GM19467 (cell line): ENCODE results near the gene PHLDB3.
"Not testable (repeated sequence)": the region's sequence is repeated elsewhere in the genome, so short reads cannot be mapped to it uniquely, and the experiment has no call there.

Experiments used
- ATAC-seq: cut with Tn5 transposase; IDR thresholded peaks from one replicate; pipeline ENCODE4 v1.9.1; 2021; ENCODE audit warnings: mild to moderate bottlenecking, moderate library complexity; ENCODE audit not compliant: unreplicated experiment

The PHLDB3 gene

DNA sequence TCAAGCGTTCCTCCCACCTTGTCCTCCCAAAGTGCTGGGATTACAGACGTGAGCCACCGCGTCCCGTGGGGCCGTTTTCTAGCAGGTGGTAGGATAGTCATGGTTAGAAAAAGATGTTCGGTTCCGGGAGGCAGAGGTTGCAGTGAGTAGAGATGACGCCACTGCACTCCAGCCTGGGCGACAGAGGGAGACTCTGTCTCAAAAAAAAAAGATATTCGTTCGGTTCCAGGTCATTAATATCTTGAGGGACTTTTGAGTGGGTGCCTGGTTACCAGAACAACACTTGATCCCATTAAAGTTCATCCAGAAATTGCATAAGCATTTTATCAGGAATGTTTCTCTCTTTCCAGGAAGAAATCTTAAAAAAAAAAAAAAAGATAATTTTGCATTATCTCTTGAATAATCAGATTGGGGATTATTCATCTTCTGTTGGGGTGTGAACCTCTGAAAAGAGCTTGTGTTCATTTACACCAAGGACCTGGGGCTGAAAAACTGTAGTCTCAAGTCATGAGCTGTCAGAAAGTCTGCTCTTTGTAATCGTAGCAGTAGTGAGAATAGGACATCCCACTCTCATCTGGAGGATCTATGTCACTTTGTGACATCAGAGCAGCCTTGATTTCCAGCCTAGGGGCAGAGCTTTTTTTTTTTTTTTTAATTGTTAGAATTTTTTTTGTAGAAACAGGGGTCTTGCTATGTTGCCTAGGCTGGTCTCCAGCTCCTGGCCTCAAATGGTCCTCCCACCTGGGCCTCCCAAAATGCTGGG, 23.5 kb upstream of the PHLDB3 start:
- ATAC-seq: no peak

DNA sequence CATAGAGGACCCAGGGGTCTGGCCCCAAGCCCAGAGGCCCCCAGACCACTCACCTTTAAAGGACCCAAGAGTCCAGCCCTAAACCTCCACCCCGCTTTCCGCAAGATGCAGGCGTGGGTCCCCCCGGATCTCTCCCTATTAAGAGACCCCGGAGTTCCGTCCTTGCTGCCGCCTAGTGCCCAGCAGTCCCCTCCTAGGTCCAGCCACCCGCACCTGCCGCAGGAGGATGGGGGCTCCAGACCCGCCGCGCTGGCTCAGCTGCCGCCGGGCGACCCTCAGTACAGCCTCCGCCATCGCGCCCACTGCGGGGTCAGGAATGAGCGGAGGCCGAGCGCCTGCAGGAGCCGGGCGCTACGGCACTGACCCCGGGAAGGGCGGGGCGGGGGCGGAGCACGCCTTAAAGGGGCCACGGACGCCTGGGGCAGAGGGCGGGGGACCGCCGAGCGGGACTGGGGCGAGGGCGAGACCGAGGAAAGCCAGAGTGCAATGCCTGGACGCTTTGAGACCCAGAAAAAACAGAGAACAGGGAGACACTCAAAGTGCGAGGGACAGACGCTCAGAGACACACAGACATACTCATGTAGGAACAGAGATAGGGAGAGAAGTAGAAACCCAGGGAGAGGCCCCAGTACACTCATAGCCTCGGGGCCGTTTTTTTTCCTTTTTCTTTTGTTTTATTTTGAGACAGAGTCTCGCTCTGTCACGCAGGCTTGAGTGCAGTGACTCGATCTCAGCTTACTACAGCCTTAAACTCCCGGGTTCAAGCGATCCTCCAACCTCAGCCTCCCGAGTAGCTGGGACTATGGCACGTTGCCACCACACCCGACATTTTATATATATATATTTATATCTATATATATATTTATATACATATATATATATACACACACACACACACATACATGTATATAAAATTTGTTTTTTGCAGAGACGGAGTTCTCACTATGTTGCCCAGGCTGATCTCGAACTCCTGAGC, 22.6 kb upstream of the PHLDB3 start, which contains the start of gene ETHE1:
TSS of gene ETHE1 (minus strand) at position 318 of the 976 bp plus-strand sequence. CDS start at position 294, 24 bp downstream.
- peak; percentile 50 for ATAC-seq

GRCh38 chr19:43525836-43526771, 21.6 kb upstream of the PHLDB3 start:
- ATAC-seq: no peak

DNA sequence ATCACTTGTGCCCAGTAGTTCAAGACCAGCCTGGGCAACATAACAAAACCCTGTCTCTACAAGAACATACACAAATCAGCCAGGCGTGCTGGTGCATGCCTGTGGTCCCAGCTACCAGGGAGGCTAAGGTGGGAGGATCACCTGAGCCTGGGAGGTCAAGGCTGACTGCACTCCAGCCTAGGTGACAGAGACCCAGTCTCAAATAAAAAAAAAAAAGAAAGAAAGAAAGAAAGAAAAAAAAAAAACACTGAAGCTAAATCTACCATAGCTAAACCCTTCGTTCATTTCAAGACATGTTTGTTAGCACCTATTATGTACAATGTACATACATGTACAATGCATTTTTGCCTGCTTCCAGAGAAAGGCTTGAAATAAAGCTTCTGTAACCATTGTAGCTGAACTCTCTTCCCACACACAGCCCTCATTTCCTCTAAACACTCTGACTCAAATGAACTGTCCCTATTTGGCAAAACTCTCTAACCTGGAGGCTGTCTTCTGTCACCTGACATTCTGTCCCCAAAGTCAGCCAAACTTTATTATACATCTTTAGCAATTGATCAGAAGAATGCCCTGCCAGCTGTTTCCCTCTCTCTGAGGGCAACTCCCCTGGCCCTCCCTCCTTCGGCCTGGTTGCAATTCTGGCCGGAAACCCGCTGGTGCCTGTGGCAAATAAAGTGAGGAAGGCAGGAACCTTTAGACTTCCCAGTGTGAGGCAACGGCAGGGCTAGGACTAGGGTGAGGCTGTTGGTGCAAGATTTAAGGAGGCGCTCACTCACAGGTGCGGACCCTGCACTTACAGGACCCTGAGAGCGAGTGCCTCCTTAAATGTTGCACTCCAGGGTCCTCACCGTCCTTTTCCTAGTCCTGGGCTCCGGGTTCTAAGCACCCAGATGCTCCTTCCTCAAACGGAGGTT, 20.6 kb upstream of the PHLDB3 start:
- ATAC-seq: no peak

DNA sequence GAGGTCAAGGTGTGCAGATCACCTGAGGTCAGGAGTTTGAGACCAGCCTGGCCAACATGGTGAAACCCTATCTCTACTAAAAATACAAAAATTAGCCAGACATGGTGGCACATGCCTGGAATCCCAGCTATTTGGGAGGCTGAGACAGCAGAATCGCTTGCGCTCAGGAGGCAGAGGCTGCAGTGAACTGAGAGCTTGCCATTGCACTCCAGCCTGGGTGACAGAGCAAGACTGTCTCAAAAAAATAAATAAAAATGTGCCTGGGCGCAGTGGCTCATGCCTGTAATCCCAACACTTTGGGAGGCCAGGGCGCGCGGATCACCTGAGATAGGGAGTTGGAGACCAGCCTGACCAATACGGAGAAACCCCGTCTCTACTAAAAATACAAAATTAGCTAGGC, 19.1 kb upstream of the PHLDB3 start:
- ATAC-seq: not testable (repeated sequence)

DNA sequence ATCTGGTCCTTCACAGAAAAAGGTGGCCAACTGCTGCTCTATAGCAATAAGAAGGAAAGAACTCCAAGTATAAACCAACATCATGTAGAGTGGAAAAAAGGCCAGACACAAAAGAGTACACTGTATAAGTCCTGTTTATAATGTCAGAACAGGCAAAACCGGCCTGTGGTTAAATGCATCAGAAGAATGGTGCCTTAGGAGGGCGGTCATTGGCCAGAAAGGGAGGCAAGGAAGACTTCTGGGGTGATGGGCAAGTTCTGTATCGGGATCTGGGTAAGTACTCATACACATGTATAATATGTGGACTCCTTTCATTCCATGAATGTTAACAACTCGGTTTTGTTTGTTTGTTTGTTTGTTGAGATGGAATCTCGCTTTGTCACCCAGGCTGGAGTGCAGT, 18.4 kb upstream of the PHLDB3 start:
- no peak for ATAC-seq

- no peak for ATAC-seq
Observed at GRCh38 chr19:43519436-43520088, 15.0 kb upstream of the PHLDB3 start.

DNA sequence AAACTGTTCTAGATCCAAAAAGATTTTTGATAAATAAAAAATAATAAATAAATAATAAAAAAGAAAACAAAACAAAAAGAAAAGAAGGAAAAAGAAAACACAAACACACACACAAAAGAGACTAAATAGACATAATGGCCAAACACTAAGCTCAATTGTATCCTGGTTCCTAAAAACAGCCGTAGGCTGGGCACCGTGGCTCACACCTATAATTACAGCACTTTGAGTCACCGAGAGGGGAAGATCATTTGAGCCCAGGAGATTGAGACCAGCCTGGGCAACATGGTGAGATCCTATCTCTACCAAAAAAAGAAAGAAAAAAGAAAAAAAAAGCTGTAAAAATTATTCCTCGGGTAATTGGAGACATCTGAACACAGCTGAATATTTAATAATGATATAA, 13.5 kb upstream of the PHLDB3 start:
- no peak for ATAC-seq

- ATAC-seq: not testable (repeated sequence)
Observed at GRCh38 chr19:43512399-43512798, 7.9 kb upstream of the PHLDB3 start.

GRCh38 chr19:43511324-43511723, 6.8 kb upstream of the PHLDB3 start:
- ATAC-seq: no peak

GRCh38 chr19:43510713-43511112, 6.2 kb upstream of the PHLDB3 start:
- ATAC-seq: no peak

DNA sequence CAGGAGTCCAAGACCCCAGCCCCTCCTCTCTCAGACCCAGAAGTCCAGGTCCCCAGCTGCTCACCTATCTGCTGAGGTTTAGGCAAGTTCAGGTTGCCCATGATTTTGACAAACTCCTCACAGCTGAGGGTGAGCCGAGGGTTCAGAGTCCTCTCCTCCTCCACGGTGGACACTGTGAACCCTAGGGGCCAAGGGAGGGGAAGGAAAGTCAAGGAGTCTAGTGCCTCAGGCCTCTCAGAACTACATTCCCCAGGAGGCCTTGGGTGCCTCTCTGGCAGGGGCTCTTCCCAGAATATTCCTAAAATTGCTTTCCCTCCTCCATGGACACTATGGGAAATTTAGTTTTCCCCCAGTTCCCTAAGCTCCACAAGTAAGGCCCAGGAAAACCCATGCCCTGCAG, 3.3 kb upstream of the PHLDB3 start:
- no peak for ATAC-seq

DNA sequence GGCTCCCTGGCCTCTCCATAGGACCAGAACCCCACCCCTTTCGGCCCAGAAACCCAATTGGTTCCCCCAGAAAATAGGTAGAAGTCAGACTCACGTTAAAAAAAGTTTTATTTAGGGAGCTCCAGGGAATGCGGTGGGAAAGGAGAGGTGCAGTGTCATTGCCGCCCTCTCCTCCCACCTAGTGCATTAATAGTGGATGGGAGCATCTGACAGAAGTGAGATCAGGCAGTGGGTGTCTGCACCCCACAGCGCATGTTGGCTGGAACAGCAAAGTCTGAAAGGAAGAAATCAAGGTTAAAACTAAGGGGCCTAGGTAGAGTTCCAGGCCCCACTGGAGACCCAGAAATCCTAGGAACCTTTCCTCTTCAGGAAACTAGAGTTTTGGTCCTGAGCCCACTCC, 2.1 kb upstream of the PHLDB3 start:
- ATAC-seq: no peak

DNA sequence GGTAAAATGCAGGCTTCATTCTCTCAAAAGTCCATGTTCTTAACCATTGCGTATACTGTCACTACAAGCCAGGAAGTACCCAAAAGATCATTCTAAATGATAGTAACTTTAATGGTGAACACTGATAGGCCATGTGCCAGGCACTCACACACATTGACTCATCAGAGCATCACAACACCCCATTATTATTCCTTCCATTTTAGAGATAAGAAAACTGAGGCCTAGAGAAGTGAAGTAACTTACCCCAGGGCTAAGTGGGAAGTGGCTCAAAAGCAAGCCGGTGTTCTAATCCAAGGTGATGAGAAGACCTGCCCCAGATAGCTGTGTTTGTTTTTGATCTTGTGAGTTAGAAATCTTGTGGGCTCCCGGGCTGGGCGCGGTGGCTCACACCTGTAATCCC, 1.4 kb upstream of the PHLDB3 start:
- ATAC-seq: no peak

- no peak for ATAC-seq
Observed at GRCh38 chr19:43505186-43505456, 575 bp upstream of the PHLDB3 start.

DNA sequence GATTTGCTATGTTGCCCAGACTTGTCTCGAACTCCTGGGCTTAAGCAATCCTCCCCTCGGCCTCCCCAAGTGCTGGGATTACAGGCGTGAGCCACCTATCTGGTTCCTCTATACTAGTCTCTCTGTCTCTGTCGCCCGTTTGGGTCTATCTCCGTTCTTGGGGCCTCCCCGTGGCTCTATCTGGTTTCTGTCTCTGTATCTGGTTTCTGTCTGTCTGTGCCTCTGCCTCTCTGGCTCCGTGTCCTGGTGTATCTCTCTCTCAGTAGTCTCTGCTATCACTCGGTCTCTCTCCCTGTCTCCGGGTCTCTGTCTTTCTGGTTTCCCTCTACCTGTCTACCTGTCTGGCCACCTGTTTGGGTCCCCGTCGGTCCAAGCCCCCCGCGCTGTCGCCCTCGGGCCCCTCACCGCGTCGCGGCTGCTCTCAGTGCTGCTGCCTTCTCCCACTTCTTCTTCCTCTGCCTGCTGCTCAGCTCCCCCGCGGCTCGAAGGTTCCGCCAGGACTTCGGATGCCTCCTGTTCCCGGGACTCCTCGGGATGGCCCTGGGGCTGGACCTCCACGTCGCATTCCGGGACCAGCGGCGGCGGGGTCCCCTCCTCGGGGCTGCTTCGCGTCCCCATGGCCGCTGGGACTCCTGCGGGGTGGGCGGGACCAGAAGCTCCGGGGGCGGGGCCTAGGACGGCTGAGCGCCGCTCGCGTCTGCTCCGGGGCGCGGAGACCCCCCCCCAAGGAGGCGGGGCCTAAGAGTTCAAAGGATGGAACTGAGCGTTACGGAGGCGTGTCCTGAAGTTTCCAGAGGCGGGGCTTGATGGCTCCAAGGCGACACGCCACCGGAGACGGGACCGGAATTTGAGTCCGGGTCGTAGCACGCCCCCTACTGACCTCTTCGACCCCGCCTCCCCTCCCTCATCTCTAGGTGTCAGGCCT, 783 bp downstream of the PHLDB3 start:
- ATAC-seq: peak; percentile 83

DNA sequence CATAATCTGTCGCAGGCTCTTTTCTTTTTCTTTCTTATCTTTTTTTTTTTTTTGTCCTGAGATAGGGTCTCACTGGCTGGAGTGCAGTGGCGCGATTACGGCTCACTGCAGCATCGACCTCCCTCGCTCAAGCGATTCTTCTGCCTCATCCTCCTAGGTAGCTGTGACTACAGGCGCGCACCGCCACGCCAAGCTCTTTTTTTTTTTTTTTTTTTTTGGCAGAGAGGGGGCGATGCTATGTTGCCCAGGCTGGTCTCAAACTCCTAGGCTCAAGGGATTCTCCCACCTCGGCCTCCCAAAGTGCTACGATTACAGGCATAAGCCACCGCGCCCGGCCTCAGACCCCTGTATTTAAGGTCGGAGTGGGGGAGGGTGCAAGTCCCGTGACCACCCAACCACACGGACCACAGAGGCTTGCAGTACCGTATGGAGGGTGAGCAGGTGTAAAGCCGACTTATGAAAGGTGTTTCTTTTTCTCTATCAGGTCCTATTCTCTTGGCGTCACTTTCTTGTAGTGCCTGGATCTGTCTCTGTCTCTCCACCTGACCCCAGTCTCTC, 2.0 kb downstream of the PHLDB3 start:
- no peak for ATAC-seq
